ENCODE results near the gene NOS1. TPM values are rescaled to one million over a fixed set of nuclear protein-coding genes. Genes with fewer than 3 reads are reported as not detected.

Gene NOS1
- total and polyA plus RNA-seq, 2 of the 8 experiments (the other 6 are each of a cell fraction or from before 2014, with no cell fraction given), result 1.5 to 2.0 TPM

DNA sequence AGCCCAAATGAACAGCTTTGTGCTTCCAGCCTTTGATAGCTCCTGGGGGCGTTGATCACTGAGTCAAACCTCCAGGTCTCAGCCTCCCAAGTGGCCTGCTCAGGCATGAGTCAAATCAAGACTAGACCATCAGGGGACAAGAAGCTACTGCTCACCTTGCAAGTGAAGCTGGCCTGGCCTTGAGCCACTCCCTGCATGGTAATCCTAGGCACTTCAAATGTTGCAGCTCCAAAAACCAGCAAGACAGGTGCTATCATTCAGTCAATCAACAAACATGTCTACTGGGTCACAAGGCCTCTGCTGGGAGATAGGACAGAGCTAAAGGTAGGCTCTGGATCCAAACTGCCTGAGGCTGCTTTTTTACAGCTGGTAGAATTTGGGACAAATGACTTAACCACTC lies 33.1 kb upstream of the NOS1 start:
- H4K8ac ChIP-seq (ENCODE audit: extremely low read depth, insufficient read depth, low read length), result no peak overlapping the region
- H2AK5ac ChIP-seq (ENCODE audit: low read depth, low read length), result no peak overlapping the region
- H2BK15ac ChIP-seq (ENCODE audit: low read length), result no peak overlapping the region
- H3K9me3 ChIP-seq (ENCODE audit: insufficient read depth in 2 of 2, low read depth in 1 of 2, low read length in 1 of 2), result no peaks in the 10 kb centered on the region
- H2BK5ac ChIP-seq (ENCODE audit: low read depth, low read length), result no peak overlapping the region
- H3K36me3 ChIP-seq (ENCODE audit: control insufficient read depth in 2 of 4, insufficient read depth in 4 of 4, low read length in 3 of 4), result no peaks in the 10 kb centered on the region
- H4K5ac ChIP-seq (ENCODE audit: insufficient read length, low read depth, low read length), result no peak overlapping the region
- FAIRE-seq, result no peak
- no peaks in the 10 kb centered on the region for H3K79me2 ChIP-seq (ENCODE audit: control insufficient read depth in 1 of 2, insufficient read depth in 2 of 2, low read length in 2 of 2)
- no peak overlapping the region for H2AFZ ChIP-seq (ENCODE audit: low read length)
- no peaks in the 10 kb centered on the region for H4K20me1 ChIP-seq (replicated peaks in 1 of 2; ENCODE audit: control insufficient read depth in 1 of 2, insufficient read depth in 2 of 2, low read length in 2 of 2)
- no peak overlapping the region for H4K91ac ChIP-seq (replicated peaks; ENCODE audit: insufficient read length, low read length)
- no peak overlapping the region for H3K27ac ChIP-seq (ENCODE audit: low read depth, low read length)
- H2BK12ac ChIP-seq (ENCODE audit: low read depth, low read length), result no peak overlapping the region
- no peak overlapping the region for H2BK120ac ChIP-seq (replicated peaks; ENCODE audit: low read depth, low read length)
- H3K14ac ChIP-seq (ENCODE audit: insufficient read length), result no peak overlapping the region
- no peak overlapping the region for H3K23ac ChIP-seq (ENCODE audit: insufficient read length)
- no peak overlapping the region for H3K18ac ChIP-seq (ENCODE audit: extremely low read depth, low read length)
- TF ChIP-seq KDM1A (IDR thresholded peaks at IDR 0.05; ENCODE audit: borderline replicate concordance, low read length), result no peak
- ChIA-PET POLR2A (ENCODE audit: partially characterized antibody) (interaction anchor here (1.0 kb wide), 1 partner anchor 11 kb away, joined by 3 read pairs; no protein-coding TSS in a partner anchor), CTCF (ENCODE audit: partially characterized antibody) (interaction anchor here (0.6 to 2.7 kb wide), 7 partner anchors 11 to 659 kb away, joined by 3 to 18 read pairs (median 4); no protein-coding TSS in a partner anchor)
- no peak overlapping the region for H2BK20ac ChIP-seq (ENCODE audit: low read length)
- H3K56ac ChIP-seq (replicated peaks; ENCODE audit: insufficient read length, low read depth, low read length), result no peak overlapping the region
- H3K4me3 ChIP-seq (ENCODE audit: extremely low read depth in 1 of 4, insufficient read depth in 2 of 4, low read depth in 3 of 4, low read length in 4 of 4), result no peak overlapping the region
- no peak overlapping the region for H3K4me2 ChIP-seq (ENCODE audit: insufficient read depth in 1 of 2, low read depth in 2 of 2, low read length in 2 of 2)
- H3K23me2 ChIP-seq (ENCODE audit: low read depth, low read length), result no peaks in the 10 kb centered on the region; the same call in 1 of the 2 replicates
- no peaks in the 10 kb centered on the region for H3K27me3 ChIP-seq (replicated peaks in 1 of 4; ENCODE audit: control insufficient read depth in 3 of 4, extremely low read depth in 1 of 4, insufficient read depth in 3 of 4, low read length in 3 of 4)
- no peaks in the 10 kb centered on the region for H3K79me1 ChIP-seq (ENCODE audit: low read depth, low read length)
- H3K4ac ChIP-seq (replicated peaks; ENCODE audit: insufficient read length, low read depth, low read length), result no peak overlapping the region
- no peak for DNase-seq (ENCODE audit: low read depth in 1 of 2, low spot score in 2 of 2)
- no peak overlapping the region for H3K9ac ChIP-seq (replicated peaks in 1 of 4; ENCODE audit: extremely low read depth in 1 of 4, low read depth in 3 of 4, low read length in 3 of 4)
- WGBS, 2 experiments (ENCODE audit: extremely low coverage in 1 of 2, insufficient coverage in 1 of 2, insufficient read length in 1 of 2, insufficient replicate concordance in 2 of 2, low coverage in 1 of 2, low lambda C conversion rate in 2 of 2, missing lambda C conversion rate in 1 of 2), result 82% methylated on average over 1 of the region's 1 CpG; no CpG with 5 or more reads in 1 of the 2 experiments
- H3K4me1 ChIP-seq (replicated peaks in 1 of 4; ENCODE audit: control insufficient read depth in 3 of 4, insufficient read depth in 4 of 4, low read length in 3 of 4), result no peaks in the 10 kb centered on the region

Data from H1 (cell line).